IPS-18a (cell line): ENCODE data around the gene SH3YL1.
"Not testable (repeated sequence)": the region's sequence is repeated elsewhere in the genome, so short reads cannot be mapped to it uniquely, and the experiment has no call there.

Experiments used
- H3K27ac ChIP-seq: one replicate; pipeline ENCODE4 v1.5.1; 2013; ENCODE audit warnings: low read length
- H3K27me3 ChIP-seq: one replicate; pipeline ENCODE4 v1.6.1; 2013; ENCODE audit warnings: mild to moderate bottlenecking, low read length; ENCODE audit not compliant: control insufficient read depth, insufficient read depth
- H3K36me3 ChIP-seq: one replicate; pipeline ENCODE4 v1.6.1; 2013; ENCODE audit warnings: low read depth, low read length; ENCODE audit not compliant: control insufficient read depth
- H3K4me1 ChIP-seq: one replicate; pipeline ENCODE4 v1.6.1; 2013; ENCODE audit warnings: low read depth, low read length; ENCODE audit not compliant: control insufficient read depth
- H3K4me3 ChIP-seq: one replicate; pipeline ENCODE4 v1.5.1; 2013; ENCODE audit warnings: low read length
- H3K9ac ChIP-seq: one replicate; pipeline ENCODE4 v1.6.1; 2013; ENCODE audit warnings: mild to moderate bottlenecking, low read length, moderate library complexity
- H3K9me3 ChIP-seq: one replicate; pipeline ENCODE4 v1.6.1; 2013; ENCODE audit warnings: low read depth, low read length; ENCODE audit not compliant: control insufficient read depth

SH3YL1 gene

GRCh38 chr2:185221-185620 is 78.6 kb downstream of the SH3YL1 start:
- Histone ChIP-seq H3K4me3 (no peak overlapping the region), H3K36me3 (no peaks in the 10 kb centered on the region), H3K27ac (no peak overlapping the region), H3K4me1 (no peaks in the 10 kb centered on the region), H3K9ac (no peak overlapping the region), H3K9me3 (peaks cover 27% of the 10 kb centered on the region), H3K27me3 (no peaks in the 10 kb centered on the region)

GRCh38 chr2:184695-185094 is 79.1 kb downstream of the SH3YL1 start:
- peaks cover 27% of the 10 kb centered on the region for H3K9me3 ChIP-seq
- H3K27me3 ChIP-seq = no peaks in the 10 kb centered on the region
- H3K27ac ChIP-seq = no peak overlapping the region
- no peaks in the 10 kb centered on the region for H3K36me3 ChIP-seq
- no peak overlapping the region for H3K4me3 ChIP-seq
- H3K9ac ChIP-seq = no peak overlapping the region
- no peaks in the 10 kb centered on the region for H3K4me1 ChIP-seq

- Histone ChIP-seq H3K27ac (no peak overlapping the region), H3K27me3 (no peaks in the 10 kb centered on the region), H3K9me3 (peaks cover 27% of the 10 kb centered on the region), H3K36me3 (no peaks in the 10 kb centered on the region), H3K4me3 (no peak overlapping the region), H3K4me1 (no peaks in the 10 kb centered on the region), H3K9ac (no peak overlapping the region)
Measured at GRCh38 chr2:182509-183122, 81.2 kb downstream of the SH3YL1 start.

GRCh38 chr2:180311-180710 is 83.5 kb downstream of the SH3YL1 start:
- no peak overlapping the region for H3K4me3 ChIP-seq
- H3K9ac ChIP-seq = no peak overlapping the region
- H3K36me3 ChIP-seq = no peaks in the 10 kb centered on the region
- H3K9me3 ChIP-seq = peaks cover 26% of the 10 kb centered on the region
- no peaks in the 10 kb centered on the region for H3K27me3 ChIP-seq
- no peak overlapping the region for H3K27ac ChIP-seq
- no peaks in the 10 kb centered on the region for H3K4me1 ChIP-seq

- Histone ChIP-seq H3K9ac (no peak overlapping the region), H3K36me3 (no peaks in the 10 kb centered on the region), H3K9me3 (peaks cover 22% of the 10 kb centered on the region), H3K4me3 (no peak overlapping the region), H3K27ac (no peak overlapping the region), H3K4me1 (no peaks in the 10 kb centered on the region), H3K27me3 (no peaks in the 10 kb centered on the region)
Measured at GRCh38 chr2:179886-180285, 83.9 kb downstream of the SH3YL1 start.

- no peak overlapping the region for H3K27ac ChIP-seq
- H3K4me1 ChIP-seq = no peaks in the 10 kb centered on the region
- no peak overlapping the region for H3K4me3 ChIP-seq
- no peaks in the 10 kb centered on the region for H3K27me3 ChIP-seq
- no peak overlapping the region for H3K9ac ChIP-seq
- peaks cover 9% of the 10 kb centered on the region for H3K9me3 ChIP-seq
- H3K36me3 ChIP-seq = no peaks in the 10 kb centered on the region
Measured at GRCh38 chr2:177733-178132, 86.1 kb downstream of the SH3YL1 start.

- Histone ChIP-seq H3K27ac (no peak overlapping the region), H3K9me3 (peaks cover 7% of the 10 kb centered on the region), H3K9ac (no peak overlapping the region), H3K36me3 (no peaks in the 10 kb centered on the region), H3K4me3 (no peak overlapping the region), H3K4me1 (no peaks in the 10 kb centered on the region), H3K27me3 (no peaks in the 10 kb centered on the region)
Measured at GRCh38 chr2:176917-177316, 86.9 kb downstream of the SH3YL1 start.

GRCh38 chr2:175880-176820 is 87.7 kb downstream of the SH3YL1 start:
- no peaks in the 10 kb centered on the region for H3K4me1 ChIP-seq
- no peaks in the 10 kb centered on the region for H3K27me3 ChIP-seq
- H3K4me3 ChIP-seq = no peak overlapping the region
- no peak overlapping the region for H3K9ac ChIP-seq
- H3K36me3 ChIP-seq = no peaks in the 10 kb centered on the region
- no peaks in the 10 kb centered on the region for H3K9me3 ChIP-seq
- no peak overlapping the region for H3K27ac ChIP-seq

- no peaks in the 10 kb centered on the region for H3K36me3 ChIP-seq
- H3K9ac ChIP-seq = no peak overlapping the region
- H3K4me1 ChIP-seq = no peaks in the 10 kb centered on the region
- no peaks in the 10 kb centered on the region for H3K27me3 ChIP-seq
- H3K27ac ChIP-seq = no peak overlapping the region
- H3K9me3 ChIP-seq = no peaks in the 10 kb centered on the region
- H3K4me3 ChIP-seq = no peak overlapping the region
Measured at GRCh38 chr2:175161-175786, 88.6 kb downstream of the SH3YL1 start.

- not testable (repeated sequence) for H3K4me1 ChIP-seq, H3K4me3 ChIP-seq, H3K27ac ChIP-seq, H3K36me3 ChIP-seq, H3K9ac ChIP-seq, H3K9me3 ChIP-seq, H3K27me3 ChIP-seq
Measured at GRCh38 chr2:172120-172519, 91.7 kb downstream of the SH3YL1 start.

- no peaks in the 10 kb centered on the region for H3K9me3 ChIP-seq
- no peak overlapping the region for H3K27ac ChIP-seq
- no peak overlapping the region for H3K9ac ChIP-seq
- H3K27me3 ChIP-seq = no peaks in the 10 kb centered on the region
- peaks cover 6% of the 10 kb centered on the region for H3K4me1 ChIP-seq
- H3K4me3 ChIP-seq = no peak overlapping the region
- H3K36me3 ChIP-seq = no peaks in the 10 kb centered on the region
Measured at GRCh38 chr2:169741-170140, 94.1 kb downstream of the SH3YL1 start.
